SK-N-SH treated with all-trans-retinoic acid at 6 μM for 48 hours (cell line): Measurements from ENCODE around the gene SLC4A5.

Experiments
- ATAC-seq: fragments of 200-7000 bp; cut with Tn5 transposase; 3 replicates; pipeline ENCODE4 v1.9.1; 2020; ENCODE audit warnings: mild to moderate bottlenecking, moderate library complexity
- ARNTL ChIP-seq: fragments of 450-650 bp; formaldehyde crosslinking; IDR thresholded peaks from 2 replicates; pipeline ENCODE4 v1.5.0; 2020; ENCODE audit warnings: low read depth, mild to moderate bottlenecking, moderate library complexity, borderline replicate concordance
- BACH2 ChIP-seq: fragments of 250-450 bp; sonication (Bioruptor Pico); IDR thresholded peaks from 2 replicates; pipeline ENCODE4 v1.9.0; 2021; ENCODE audit warnings: mild to moderate bottlenecking, borderline replicate concordance
- CREB5 ChIP-seq: fragments of 250-450 bp; sonication (Bioruptor Pico); IDR thresholded peaks from 2 replicates; pipeline ENCODE4 v1.5.1; 2020; ENCODE audit warnings: low read depth, mild to moderate bottlenecking, moderate library complexity
- CSDC2 ChIP-seq: fragments of 250-450 bp; sonication (Bioruptor Pico); IDR thresholded peaks from 2 replicates; pipeline ENCODE4 v1.5.0; 2020; ENCODE audit warnings: mild to moderate bottlenecking, moderate library complexity
- ESRRG ChIP-seq: fragments of 250-450 bp; sonication (Bioruptor Pico); IDR thresholded peaks from 2 replicates; pipeline ENCODE4 v1.6.1; 2021; ENCODE audit warnings: mild to moderate bottlenecking
- GLIS3 ChIP-seq: fragments of 250-450 bp; sonication (Bioruptor Pico); IDR thresholded peaks from 2 replicates; pipeline ENCODE4 v1.5.0; 2020; ENCODE audit warnings: mild to moderate bottlenecking, moderate library complexity
- ISL1 ChIP-seq: fragments of 250-450 bp; sonication (Bioruptor Pico); IDR thresholded peaks from 2 replicates; pipeline ENCODE4 v2.1.2; 2022; ENCODE audit warnings: mild to moderate bottlenecking, moderate library complexity
- OSR1 ChIP-seq: fragments of 250-450 bp; sonication (Bioruptor Pico); IDR thresholded peaks from 2 replicates; pipeline ENCODE4 v1.8.0; 2022; ENCODE audit warnings: moderate library complexity, mild to moderate bottlenecking, inconsistent platforms
- PATZ1 ChIP-seq: fragments of 250-450 bp; sonication (Bioruptor Pico); IDR thresholded peaks from 2 replicates; pipeline ENCODE4 v1.8.0; 2020; ENCODE audit warnings: mild to moderate bottlenecking, moderate library complexity, borderline replicate concordance
- RARB ChIP-seq: fragments of 250-450 bp; sonication (Bioruptor Pico); IDR thresholded peaks from 2 replicates; pipeline ENCODE4 v1.8.0; 2021; ENCODE audit warnings: mild to moderate bottlenecking, moderate library complexity
- SNAI2 ChIP-seq: fragments of 250-450 bp; sonication (Bioruptor Pico); IDR thresholded peaks from 2 replicates; pipeline ENCODE4 v1.5.0; 2020; ENCODE audit warnings: mild to moderate bottlenecking, moderate library complexity
- TCF4 ChIP-seq: fragments of 250-450 bp; sonication (Bioruptor Pico); IDR thresholded peaks from 2 replicates; pipeline ENCODE4 v1.8.0; 2021; ENCODE audit warnings: mild to moderate bottlenecking, moderate library complexity, borderline replicate concordance
- TOX ChIP-seq: fragments of 250-450 bp; sonication (Bioruptor Pico); IDR thresholded peaks from 2 replicates; pipeline ENCODE4 v1.8.0; 2021; ENCODE audit warnings: mild to moderate bottlenecking, moderate library complexity, borderline replicate concordance
- ZC3H10 ChIP-seq: fragments of 250-450 bp; sonication (Bioruptor Pico); IDR thresholded peaks from 2 replicates; pipeline ENCODE4 v1.5.1; 2021; ENCODE audit warnings: mild to moderate bottlenecking, moderate library complexity
- ZFP3 ChIP-seq: fragments of 250-450 bp; sonication (Bioruptor Pico); IDR thresholded peaks from 2 replicates; pipeline ENCODE4 v1.5.0; 2020; ENCODE audit warnings: mild to moderate bottlenecking, moderate library complexity
- ZFP30 ChIP-seq: fragments of 450-650 bp; formaldehyde crosslinking; IDR thresholded peaks from 2 replicates; pipeline ENCODE4 v1.5.0; 2022; ENCODE audit warnings: mild to moderate bottlenecking, moderate library complexity
- ZNF565 ChIP-seq: fragments of 450-650 bp; formaldehyde crosslinking; conservative IDR thresholded peaks from 2 replicates; pipeline ENCODE4 v1.5.0; 2020; ENCODE audit warnings: low read depth, mild to moderate bottlenecking, moderate library complexity
- ZNF70 ChIP-seq: fragments of 450-650 bp; formaldehyde crosslinking; IDR thresholded peaks from 2 replicates; pipeline ENCODE4 v1.5.0; 2020; ENCODE audit warnings: mild to moderate bottlenecking, moderate library complexity
- ZNF8 ChIP-seq: fragments of 450-650 bp; formaldehyde crosslinking; IDR thresholded peaks from 2 replicates; pipeline ENCODE4 v1.5.0; 2020; ENCODE audit warnings: mild to moderate bottlenecking, moderate library complexity
- TF ChIP-seq, protein P1 (sequence below): fragments of 250-450 bp; sonication (Bioruptor Pico); IDR thresholded peaks from 2 replicates; pipeline ENCODE4 v1.5.0; 2020; ENCODE audit warnings: mild to moderate bottlenecking, moderate library complexity
- TF ChIP-seq, protein P2 (sequence below): fragments of 250-450 bp; sonication (Bioruptor Pico); IDR thresholded peaks from 2 replicates; pipeline ENCODE4 v1.8.0; 2021; ENCODE audit warnings: low read depth, mild to moderate bottlenecking, moderate library complexity, borderline replicate concordance

The SLC4A5 gene

DNA sequence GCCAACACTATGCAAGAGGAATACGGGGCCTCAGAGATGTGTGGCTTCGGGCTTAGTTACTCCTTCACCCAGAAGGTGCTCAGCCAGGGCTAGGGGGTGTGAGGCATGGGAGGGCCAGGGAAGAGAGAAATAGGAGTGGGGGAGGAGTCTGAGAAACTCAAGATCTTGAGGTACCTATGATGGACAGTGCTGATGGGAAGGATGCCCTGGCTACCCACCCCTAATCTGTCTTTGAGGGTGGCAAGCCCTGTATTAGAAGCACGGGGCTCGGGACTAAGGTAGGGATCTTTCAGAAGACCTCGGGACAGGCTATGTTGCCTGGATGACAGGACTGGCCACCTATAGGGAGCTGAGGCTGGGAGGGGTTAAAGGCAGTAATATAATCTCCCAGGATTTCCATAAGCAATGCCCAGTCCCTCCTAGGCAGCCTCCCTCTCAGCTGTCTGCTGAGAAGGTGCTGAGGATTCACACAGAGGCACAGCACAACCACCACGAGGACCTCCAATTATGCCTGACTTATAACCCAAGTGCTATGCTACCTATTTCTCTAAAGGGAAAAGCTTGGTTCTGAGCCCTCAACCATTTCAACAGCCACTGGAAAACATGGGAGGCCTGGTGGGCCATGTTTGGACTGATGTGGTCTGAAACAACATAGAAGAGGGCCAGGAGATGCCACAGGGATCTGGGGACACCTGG lies 121.5 kb downstream of the SLC4A5 start:
- no peak for ATAC-seq
- no peak for TF ChIP-seq PATZ1 (CRISPR knock-in tag)
- no peak for TF ChIP-seq RARB (CRISPR knock-in tag)
- TF ChIP-seq ZNF70 (CRISPR knock-in tag): no peak
- TF ChIP-seq TCF4: no peak
- TF ChIP-seq TOX (CRISPR knock-in tag): no peak
- no peak for TF ChIP-seq GLIS3
- TF ChIP-seq OSR1: no peak
- TF ChIP-seq, protein P1, sequence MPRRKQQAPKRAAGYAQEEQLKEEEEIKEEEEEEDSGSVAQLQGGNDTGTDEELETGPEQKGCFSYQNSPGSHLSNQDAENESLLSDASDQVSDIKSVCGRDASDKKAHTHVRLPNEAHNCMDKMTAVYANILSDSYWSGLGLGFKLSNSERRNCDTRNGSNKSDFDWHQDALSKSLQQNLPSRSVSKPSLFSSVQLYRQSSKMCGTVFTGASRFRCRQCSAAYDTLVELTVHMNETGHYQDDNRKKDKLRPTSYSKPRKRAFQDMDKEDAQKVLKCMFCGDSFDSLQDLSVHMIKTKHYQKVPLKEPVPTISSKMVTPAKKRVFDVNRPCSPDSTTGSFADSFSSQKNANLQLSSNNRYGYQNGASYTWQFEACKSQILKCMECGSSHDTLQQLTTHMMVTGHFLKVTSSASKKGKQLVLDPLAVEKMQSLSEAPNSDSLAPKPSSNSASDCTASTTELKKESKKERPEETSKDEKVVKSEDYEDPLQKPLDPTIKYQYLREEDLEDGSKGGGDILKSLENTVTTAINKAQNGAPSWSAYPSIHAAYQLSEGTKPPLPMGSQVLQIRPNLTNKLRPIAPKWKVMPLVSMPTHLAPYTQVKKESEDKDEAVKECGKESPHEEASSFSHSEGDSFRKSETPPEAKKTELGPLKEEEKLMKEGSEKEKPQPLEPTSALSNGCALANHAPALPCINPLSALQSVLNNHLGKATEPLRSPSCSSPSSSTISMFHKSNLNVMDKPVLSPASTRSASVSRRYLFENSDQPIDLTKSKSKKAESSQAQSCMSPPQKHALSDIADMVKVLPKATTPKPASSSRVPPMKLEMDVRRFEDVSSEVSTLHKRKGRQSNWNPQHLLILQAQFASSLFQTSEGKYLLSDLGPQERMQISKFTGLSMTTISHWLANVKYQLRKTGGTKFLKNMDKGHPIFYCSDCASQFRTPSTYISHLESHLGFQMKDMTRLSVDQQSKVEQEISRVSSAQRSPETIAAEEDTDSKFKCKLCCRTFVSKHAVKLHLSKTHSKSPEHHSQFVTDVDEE (CRISPR knock-in tag): no peak
- no peak for TF ChIP-seq ARNTL
- TF ChIP-seq BACH2 (CRISPR knock-in tag): no peak
- TF ChIP-seq CREB5 (CRISPR knock-in tag): no peak
- TF ChIP-seq ESRRG: no peak
- no peak for TF ChIP-seq CSDC2 (CRISPR knock-in tag)
- TF ChIP-seq SNAI2: no peak
- TF ChIP-seq, protein P2, sequence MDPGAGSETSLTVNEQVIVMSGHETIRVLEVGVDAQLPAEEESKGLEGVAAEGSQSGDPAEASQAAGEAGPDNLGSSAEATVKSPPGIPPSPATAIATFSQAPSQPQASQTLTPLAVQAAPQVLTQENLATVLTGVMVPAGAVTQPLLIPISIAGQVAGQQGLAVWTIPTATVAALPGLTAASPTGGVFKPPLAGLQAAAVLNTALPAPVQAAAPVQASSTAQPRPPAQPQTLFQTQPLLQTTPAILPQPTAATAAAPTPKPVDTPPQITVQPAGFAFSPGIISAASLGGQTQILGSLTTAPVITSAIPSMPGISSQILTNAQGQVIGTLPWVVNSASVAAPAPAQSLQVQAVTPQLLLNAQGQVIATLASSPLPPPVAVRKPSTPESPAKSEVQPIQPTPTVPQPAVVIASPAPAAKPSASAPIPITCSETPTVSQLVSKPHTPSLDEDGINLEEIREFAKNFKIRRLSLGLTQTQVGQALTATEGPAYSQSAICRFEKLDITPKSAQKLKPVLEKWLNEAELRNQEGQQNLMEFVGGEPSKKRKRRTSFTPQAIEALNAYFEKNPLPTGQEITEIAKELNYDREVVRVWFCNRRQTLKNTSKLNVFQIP (CRISPR knock-in tag): no peak
- TF ChIP-seq ZC3H10 (CRISPR knock-in tag): no peak

- ATAC-seq: no peak
- TF ChIP-seq TOX (CRISPR knock-in tag): no peak
- TF ChIP-seq ZNF70 (CRISPR knock-in tag): no peak
- TF ChIP-seq ZFP30: no peak
- TF ChIP-seq RARB (CRISPR knock-in tag): no peak
- no peak for TF ChIP-seq SNAI2
- TF ChIP-seq OSR1: no peak
- no peak for TF ChIP-seq CREB5 (CRISPR knock-in tag)
- TF ChIP-seq BACH2 (CRISPR knock-in tag): no peak
- TF ChIP-seq ISL1 (CRISPR knock-in tag): no peak
- no peak for TF ChIP-seq ZC3H10 (CRISPR knock-in tag)
Observed at GRCh38 chr2:74221091-74221490, 122.1 kb downstream of the SLC4A5 start.

DNA sequence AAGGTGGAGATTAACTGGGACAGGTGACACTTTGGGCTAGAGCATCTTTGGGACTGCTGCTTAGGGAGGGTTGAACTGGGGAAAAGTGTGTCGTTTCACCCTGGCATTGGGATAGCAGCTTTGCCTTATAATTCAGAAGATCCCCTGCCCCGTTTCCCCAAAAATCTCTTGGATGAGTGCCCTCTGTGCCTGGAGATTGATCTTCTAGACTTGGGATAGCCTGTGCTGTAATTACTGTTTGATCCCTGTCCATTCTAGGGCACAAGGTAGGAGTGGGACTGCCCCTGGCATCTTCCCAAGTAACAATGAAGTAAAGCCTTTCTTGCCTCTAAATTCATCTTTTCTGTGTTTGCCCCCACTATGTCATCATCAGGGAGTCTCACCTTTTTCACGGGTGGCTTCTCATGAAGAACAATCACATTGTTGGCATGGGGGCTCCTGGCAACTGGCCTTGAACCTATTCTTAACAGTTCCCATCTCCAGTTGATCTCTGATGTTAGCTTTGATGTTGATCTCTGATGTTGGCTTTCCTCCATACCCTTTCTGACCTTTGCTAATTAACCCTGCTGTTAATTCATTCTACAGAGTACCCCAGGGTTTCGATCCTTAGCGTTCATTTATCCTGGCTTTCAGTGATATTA lies 123.2 kb downstream of the SLC4A5 start:
- no peak for ATAC-seq
- TF ChIP-seq CREB5 (CRISPR knock-in tag): no peak
- no peak for TF ChIP-seq BACH2 (CRISPR knock-in tag)
- no peak for TF ChIP-seq ZNF8 (CRISPR knock-in tag)
- TF ChIP-seq, protein P2 (CRISPR knock-in tag): no peak
- no peak for TF ChIP-seq ZNF70 (CRISPR knock-in tag)
- no peak for TF ChIP-seq SNAI2
- TF ChIP-seq, protein P1 (CRISPR knock-in tag): no peak
- no peak for TF ChIP-seq ZFP3 (CRISPR knock-in tag)
- no peak for TF ChIP-seq GLIS3
- TF ChIP-seq ZNF565 (CRISPR knock-in tag): no peak
